MM.1S (cell line): ENCODE results near the gene SLC43A3.

ENCODE experiments used
- DNase-seq: peaks from one replicate; pipeline ENCODE4 v3.0.0-alpha.2; 2015
- H2AFZ ChIP-seq: fragments of 300-600 bp; sonication (generic); 2 replicates; pipeline ENCODE4 v1.6.0; 2016; ENCODE audit warnings: antibody characterized with exemption, low read length
- H3F3A ChIP-seq: fragments of 300-600 bp; sonication (generic); 2 replicates; pipeline ENCODE4 v1.6.1; 2016; ENCODE audit warnings: mild to moderate bottlenecking, antibody characterized with exemption, low read length, moderate library complexity, mixed read lengths; ENCODE audit not compliant: insufficient read depth
- H3K27ac ChIP-seq: fragments of 300-600 bp; sonication (generic); 2 replicates; pipeline ENCODE4 v1.5.1; 2016; ENCODE audit warnings: mild to moderate bottlenecking, low read length
- H3K27me3 ChIP-seq: fragments of 300-600 bp; sonication (generic); replicated peaks from 2 replicates; pipeline ENCODE4 v1.6.0; 2016; ENCODE audit warnings: low read length; ENCODE audit not compliant: insufficient read depth
- H3K36me3 ChIP-seq: fragments of 300-600 bp; sonication (generic); replicated peaks from 2 replicates; pipeline ENCODE4 v1.6.1; 2016; ENCODE audit warnings: mild to moderate bottlenecking, low read length, mixed read lengths; ENCODE audit not compliant: insufficient read depth
- H3K4me1 ChIP-seq: fragments of 300-600 bp; sonication (generic); 2 replicates; pipeline ENCODE4 v1.6.1; 2016; ENCODE audit warnings: low read length, mixed read lengths
- H3K4me2 ChIP-seq: fragments of 300-600 bp; sonication (generic); 2 replicates; pipeline ENCODE4 v1.6.0; 2016; ENCODE audit warnings: low read depth, low read length
- H3K4me3 ChIP-seq: fragments of 300-600 bp; sonication (generic); 2 replicates; pipeline ENCODE4 v1.5.1; 2016; ENCODE audit warnings: low read length, mixed read lengths
- H3K79me2 ChIP-seq: fragments of 300-600 bp; sonication (generic); 2 replicates; pipeline ENCODE4 v1.6.1; 2016; ENCODE audit warnings: mixed run types, low read length, mixed read lengths
- H3K9ac ChIP-seq: fragments of 300-600 bp; sonication (generic); 2 replicates; pipeline ENCODE4 v1.6.1; 2016; ENCODE audit warnings: low read length, mixed read lengths
- H3K9me2 ChIP-seq: fragments of 300-600 bp; sonication (generic); replicated peaks from 2 replicates; pipeline ENCODE4 v1.6.1; 2016; ENCODE audit warnings: mild to moderate bottlenecking, low read length, mixed read lengths; ENCODE audit not compliant: insufficient read depth
- H3K9me3 ChIP-seq: fragments of 300-600 bp; sonication (generic); replicated peaks from 2 replicates; pipeline ENCODE4 v1.6.1; 2016; ENCODE audit warnings: mild to moderate bottlenecking, low read length, mixed read lengths; ENCODE audit not compliant: insufficient read depth
- H4K20me1 ChIP-seq: fragments of 300-600 bp; sonication (generic); 2 replicates; pipeline ENCODE4 v1.6.1; 2016; ENCODE audit warnings: mild to moderate bottlenecking, low read length, moderate library complexity, mixed read lengths; ENCODE audit not compliant: insufficient read depth
- CTCF ChIP-seq: fragments of 300-600 bp; sonication (generic); IDR thresholded peaks from 2 replicates; pipeline ENCODE4 v1.5.1; 2016; ENCODE audit warnings: antibody characterized with exemption, low read length, mixed read lengths
- EZH2 ChIP-seq: fragments of 300-600 bp; sonication (generic); optimal IDR thresholded peaks from 2 replicates; pipeline ENCODE3; 2017; ENCODE audit warnings: low read depth, mild to moderate bottlenecking, antibody characterized with exemption, low read length, mixed read lengths
- EZH2phosphoT487 ChIP-seq: fragments of 300-600 bp; sonication (generic); IDR thresholded peaks from 2 replicates; pipeline ENCODE4 v1.6.1; 2018; ENCODE audit warnings: antibody characterized with exemption, low read length

The SLC43A3 gene

DNA sequence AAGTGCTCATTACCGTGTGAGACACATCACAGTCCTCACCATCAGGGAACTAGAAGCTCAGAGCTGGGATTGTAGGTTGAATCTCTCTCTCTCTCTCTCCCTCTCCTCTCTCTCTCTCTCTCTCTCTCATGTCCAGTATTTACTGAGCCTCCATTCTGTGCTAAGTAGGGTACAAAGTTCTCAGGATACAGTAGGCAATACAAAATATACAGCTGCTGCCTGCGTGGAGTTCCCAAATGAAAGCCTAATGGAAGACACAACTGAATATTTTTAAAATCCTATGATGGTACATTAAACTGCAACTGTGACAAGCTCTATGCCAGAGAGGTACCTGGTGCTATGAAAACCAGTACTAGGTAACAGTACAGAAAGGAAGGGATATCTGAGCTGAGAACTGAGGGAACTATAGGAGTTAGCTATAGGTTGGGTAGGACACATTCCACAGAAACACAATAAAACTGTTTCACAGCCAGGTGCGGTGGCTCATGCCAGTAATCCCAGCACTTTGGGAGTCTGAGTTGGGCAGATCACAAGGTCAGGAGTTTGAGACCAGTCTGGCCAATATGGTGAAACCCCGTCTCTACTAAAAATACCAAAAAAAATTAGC is 26.8 kb downstream of the SLC43A3 start:
- H3K4me3 ChIP-seq = no peak overlapping the region
- H3K9ac ChIP-seq = no peak overlapping the region
- no peaks in the 10 kb centered on the region for H3F3A ChIP-seq
- TF ChIP-seq CTCF (no peak), EZH2 (no peak), EZH2phosphoT487 (no peak)
- no peak for DNase-seq
- H3K27ac ChIP-seq = no peak overlapping the region
- no peaks in the 10 kb centered on the region for H4K20me1 ChIP-seq
- no peaks in the 10 kb centered on the region for H3K9me2 ChIP-seq
- no peaks in the 10 kb centered on the region for H3K4me1 ChIP-seq
- no peaks in the 10 kb centered on the region for H3K9me3 ChIP-seq
- no peaks in the 10 kb centered on the region for H3K36me3 ChIP-seq
- no peaks in the 10 kb centered on the region for H3K79me2 ChIP-seq
- H3K27me3 ChIP-seq = no peaks in the 10 kb centered on the region
- H3K4me2 ChIP-seq = no peak overlapping the region
- no peak overlapping the region for H2AFZ ChIP-seq

- Histone ChIP-seq H3K9me2 (no peaks in the 10 kb centered on the region), H3K9ac (no peak overlapping the region), H4K20me1 (no peaks in the 10 kb centered on the region), H3K9me3 (no peaks in the 10 kb centered on the region), H3F3A (no peaks in the 10 kb centered on the region), H3K4me3 (no peak overlapping the region), H3K36me3 (no peaks in the 10 kb centered on the region), H3K4me2 (no peak overlapping the region), H3K27ac (no peak overlapping the region), H2AFZ (no peak overlapping the region), H3K27me3 (no peaks in the 10 kb centered on the region), H3K4me1 (no peaks in the 10 kb centered on the region), H3K79me2 (no peaks in the 10 kb centered on the region)
- TF ChIP-seq CTCF (no peak), EZH2phosphoT487 (no peak), EZH2 (no peak)
- DNase-seq = no peak
These were observed 27.7 kb downstream of the SLC43A3 start for GRCh38 chr11:57399221-57399620.

DNA sequence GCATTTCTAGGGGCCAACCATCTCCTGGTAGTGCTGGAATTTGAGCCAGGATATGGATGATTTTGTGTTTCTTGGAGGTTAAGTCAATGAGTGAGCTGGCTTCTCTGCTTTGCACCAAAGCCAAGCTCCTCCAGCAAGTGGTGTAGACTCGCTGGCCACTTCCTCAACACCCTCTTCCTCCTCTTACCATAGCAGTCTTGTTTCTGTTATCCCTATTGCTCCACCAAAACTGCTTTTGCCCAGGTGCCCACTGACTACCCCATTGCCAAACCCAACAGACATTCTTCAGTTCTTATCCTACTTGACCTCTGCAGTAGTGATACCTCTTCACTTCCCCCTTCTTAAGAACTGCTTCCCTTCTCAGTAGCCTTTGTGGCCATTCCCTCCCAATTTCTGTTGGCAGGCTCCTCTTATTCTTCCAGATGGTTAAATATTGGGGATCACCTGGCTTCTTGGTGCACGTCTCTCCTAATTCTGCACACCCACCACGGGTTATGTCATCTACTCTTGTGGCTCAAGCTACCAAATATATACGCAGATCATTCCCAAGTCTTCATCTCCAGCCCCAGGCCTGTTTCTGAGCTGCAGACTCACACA is 29.4 kb downstream of the SLC43A3 start:
- no peak overlapping the region for H3K9ac ChIP-seq
- no peak overlapping the region for H3K4me3 ChIP-seq
- DNase-seq = no peak
- H3K27ac ChIP-seq = no peak overlapping the region
- no peaks in the 10 kb centered on the region for H3K27me3 ChIP-seq
- H2AFZ ChIP-seq = no peak overlapping the region
- no peak overlapping the region for H3K4me2 ChIP-seq
- H3K4me1 ChIP-seq = no peaks in the 10 kb centered on the region
- no peaks in the 10 kb centered on the region for H3F3A ChIP-seq
- no peaks in the 10 kb centered on the region for H4K20me1 ChIP-seq
- TF ChIP-seq CTCF (no peak), EZH2 (no peak), EZH2phosphoT487 (no peak)
- no peaks in the 10 kb centered on the region for H3K9me3 ChIP-seq
- H3K79me2 ChIP-seq = no peaks in the 10 kb centered on the region
- H3K36me3 ChIP-seq = no peaks in the 10 kb centered on the region
- no peaks in the 10 kb centered on the region for H3K9me2 ChIP-seq
